Posterior vena cava (tissue), 2 donors: ENCODE data around the gene IL20RB. TPM values are rescaled to one million over a fixed set of nuclear protein-coding genes. Genes with fewer than 3 reads are reported as not detected.
"Not testable (repeated sequence)": the region's sequence is repeated elsewhere in the genome, so short reads cannot be mapped to it uniquely, and the experiment has no call there.

Source experiments
- DNase-seq: peaks from one replicate; pipeline ENCODE4 v3.0.0-alpha.2; 2020; ENCODE audit warnings: low spot score
- intact Hi-C, 2 donors: fragments of 100-400 bp; cut with DNase I; formaldehyde crosslinking; loops; one replicate each; pipeline versions ENCODE4 v1.14.1 to v1.14.2; 2022 to 2023
- total RNA-seq, 2 donors: library from RNA; stranded (reverse); fragmentation: NEBNext Ultra II Directional; extraction: Animal tissue kit (Norgen Biotek cat#: 25700); gene quantifications; one replicate each; pipeline ENCODE4 v1.2.1, GENCODE V29; 2021
- donor health status: DM: yes; HTN: yes; CAD: no.
- donor health status: DM: yes; HTN: yes; CAD: no.

IL20RB gene
- total RNA-seq, 2 donors from 2014 or later = 1.8 to 2.6 TPM

- DNase-seq = no peak
- intact Hi-C loops = no loop called here
Measured at GRCh38 chr3:136979684-136980083, 21.9 kb downstream of the IL20RB start.

GRCh38 chr3:136982033-136982432 lies 24.2 kb downstream of the IL20RB start:
- DNase-seq = no peak
- intact Hi-C loops = no loop called here

- intact Hi-C loops = no loop called here
Measured at GRCh38 chr3:136982520-136983138, 24.8 kb downstream of the IL20RB start.

GRCh38 chr3:136984837-136985236 lies 27.1 kb downstream of the IL20RB start:
- no peak for DNase-seq
- intact Hi-C loops = no loop called here

More at GRCh38 chr3:136982520-136983138, 24.8 kb downstream of the IL20RB start:
- no peak for DNase-seq

- DNase-seq, intact Hi-C loops: not testable (repeated sequence)
Measured at GRCh38 chr3:136987398-136987980, 29.7 kb downstream of the IL20RB start.

GRCh38 chr3:136988651-136989050 lies 30.9 kb downstream of the IL20RB start:
- intact Hi-C loops = no loop called here
- DNase-seq = no peak

GRCh38 chr3:136989781-136990524 lies 32.2 kb downstream of the IL20RB start:
- no peak for DNase-seq
- intact Hi-C loops = no loop called here

- DNase-seq = no peak
- intact Hi-C loops = no loop called here
Measured at GRCh38 chr3:136990826-136991225, 33.0 kb downstream of the IL20RB start.

GRCh38 chr3:136992115-136992514 lies 34.3 kb downstream of the IL20RB start:
- intact Hi-C loops = no loop called here
- no peak for DNase-seq

GRCh38 chr3:136994772-136995516 lies 37.2 kb downstream of the IL20RB start:
- DNase-seq = peak; percentile 94
- intact Hi-C loops = no loop called here

- intact Hi-C loops = no loop called here
Measured at GRCh38 chr3:136995652-136996051, 37.9 kb downstream of the IL20RB start.

GRCh38 chr3:137000039-137000438 lies 42.3 kb downstream of the IL20RB start:
- intact Hi-C loops = no loop called here
- no peak for DNase-seq

More at GRCh38 chr3:136995652-136996051, 37.9 kb downstream of the IL20RB start:
- no peak for DNase-seq

- DNase-seq, intact Hi-C loops: not testable (repeated sequence)
Measured at GRCh38 chr3:137007376-137007775, 49.6 kb downstream of the IL20RB start.

- intact Hi-C loops = no loop called here
- DNase-seq = no peak
Measured at GRCh38 chr3:137008131-137008530, 50.3 kb downstream of the IL20RB start.

- no peak for DNase-seq
- intact Hi-C loops = no loop called here
Measured at GRCh38 chr3:137008976-137009375, 51.2 kb downstream of the IL20RB start.

- no peak for DNase-seq
- intact Hi-C loops = loop anchor here (5.0 to 10.0 kb wide), 3 partner anchors 253 to 938 kb away; partner anchors contain the start of gene STAG1 (in 1 of the 2)
Measured at GRCh38 chr3:137010137-137010536, 52.4 kb downstream of the IL20RB start.

GRCh38 chr3:137011153-137011552 lies 53.4 kb downstream of the IL20RB start:
- no peak for DNase-seq
- intact Hi-C loops = loop anchor here (5.0 to 10.0 kb wide), 3 partner anchors 254 to 939 kb away; partner anchors contain the start of gene STAG1 (in 1 of the 2)

GRCh38 chr3:137012097-137012501 lies 54.3 kb downstream of the IL20RB start:
- DNase-seq = no peak
- intact Hi-C loops = loop anchor here (5.0 to 10.0 kb wide), 3 partner anchors 255 to 940 kb away; partner anchors contain the start of gene STAG1 (in 1 of the 2)

- DNase-seq = peak; percentile 96
- intact Hi-C loops = loop anchor here (5.0 to 10.0 kb wide), 3 partner anchors 257 to 942 kb away; partner anchors contain the start of gene STAG1 (in 1 of the 2)
Measured at GRCh38 chr3:137013951-137014688, 56.3 kb downstream of the IL20RB start.
